ENCODE results near the gene KLF5.

DNA sequence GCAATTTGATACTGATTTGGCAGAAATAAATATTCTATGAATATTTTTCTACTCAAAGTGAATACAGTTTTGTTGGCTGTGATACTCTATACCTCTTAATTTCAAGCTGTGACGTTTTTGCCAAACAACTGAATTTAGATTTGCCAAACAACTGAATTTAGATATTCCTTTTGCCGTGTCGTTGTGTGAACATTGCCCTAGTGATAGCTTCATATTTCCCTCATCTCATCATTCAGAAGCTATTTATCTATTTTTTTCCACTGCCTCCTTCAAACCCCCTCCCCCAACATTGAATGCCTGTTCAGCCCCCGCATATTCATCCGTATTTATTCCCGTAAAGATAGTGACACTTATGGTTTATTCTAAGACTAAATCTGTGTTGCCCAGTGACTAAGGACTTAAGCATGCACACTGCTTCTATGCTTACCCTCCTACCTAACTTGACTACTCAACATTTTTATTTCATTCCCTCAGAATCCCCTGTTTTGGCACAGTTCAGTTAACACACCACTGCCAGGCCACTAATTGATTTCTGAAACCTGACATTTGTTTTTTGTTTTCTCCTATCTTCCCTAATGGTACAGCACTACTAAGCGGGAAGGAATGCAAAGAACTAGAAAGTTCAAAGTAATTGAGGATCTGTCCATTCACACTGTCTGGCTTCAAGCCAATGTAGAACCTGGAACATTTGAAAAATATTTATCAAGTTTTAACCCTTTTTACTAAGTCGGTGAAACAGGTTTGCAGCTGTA lies 2.8 kb upstream of the KLF5 start:
- TF ChIP-seq CTCF (IDR thresholded peaks at IDR 0.05), result no peak
- TF ChIP-seq POLR2A (IDR thresholded peaks at IDR 0.05), result no peak
- TF ChIP-seq EP300 (IDR thresholded peaks at IDR 0.05), result no peak

Data from ovary (tissue), 3 donors.